ENCODE measurements around the gene MRPL27.

GRCh38 chr17:50375858-50376538 lies 3.0 kb upstream of the MRPL27 start:
- TF ChIP-seq CTCF (IDR thresholded peaks at IDR 0.05) (no peak), EZH2 (IDR thresholded peaks at IDR 0.05; ENCODE audit: borderline replicate concordance, insufficient read depth, low read depth, low read length, poor library complexity, severe bottlenecking) (no peak)

Measured in B cell (primary cell).